ENCODE results near the gene ABTB2.

The ABTB2 gene

GRCh38 chr11:34339149-34340064, 18.4 kb downstream of the ABTB2 start:
- H3K36me3 ChIP-seq (ENCODE audit: control insufficient read depth, insufficient read depth, low read length) = no peaks in the 10 kb centered on the region
- H3K4me3 ChIP-seq (ENCODE audit: low read depth, low read length) = no peak overlapping the region
- H3K27me3 ChIP-seq (ENCODE audit: control insufficient read depth, insufficient read depth, low read length) = no peaks in the 10 kb centered on the region
- H3K9ac ChIP-seq (ENCODE audit: low read depth, low read length) = no peak overlapping the region
- no peaks in the 10 kb centered on the region for H3K4me1 ChIP-seq (ENCODE audit: control insufficient read depth, insufficient read depth, low read length)
- H3K9me3 ChIP-seq (ENCODE audit: control insufficient read depth, insufficient read depth, low read length) = no peaks in the 10 kb centered on the region

- Histone ChIP-seq H3K9ac (ENCODE audit: low read depth, low read length) (no peak overlapping the region), H3K27me3 (ENCODE audit: control insufficient read depth, insufficient read depth, low read length) (no peaks in the 10 kb centered on the region), H3K36me3 (ENCODE audit: control insufficient read depth, insufficient read depth, low read length) (no peaks in the 10 kb centered on the region), H3K4me1 (ENCODE audit: control insufficient read depth, insufficient read depth, low read length) (peaks cover 3% of the 10 kb centered on the region), H3K9me3 (ENCODE audit: control insufficient read depth, insufficient read depth, low read length) (no peaks in the 10 kb centered on the region), H3K4me3 (ENCODE audit: low read depth, low read length) (no peak overlapping the region)
Measured at GRCh38 chr11:34337016-34337415, 20.8 kb downstream of the ABTB2 start.

GRCh38 chr11:34335801-34336200, 22.0 kb downstream of the ABTB2 start:
- H3K36me3 ChIP-seq (ENCODE audit: control insufficient read depth, insufficient read depth, low read length) = no peaks in the 10 kb centered on the region
- peaks cover 3% of the 10 kb centered on the region for H3K4me1 ChIP-seq (ENCODE audit: control insufficient read depth, insufficient read depth, low read length)
- H3K9ac ChIP-seq (ENCODE audit: low read depth, low read length) = no peak overlapping the region
- no peaks in the 10 kb centered on the region for H3K9me3 ChIP-seq (ENCODE audit: control insufficient read depth, insufficient read depth, low read length)
- H3K27me3 ChIP-seq (ENCODE audit: control insufficient read depth, insufficient read depth, low read length) = no peaks in the 10 kb centered on the region
- no peak overlapping the region for H3K4me3 ChIP-seq (ENCODE audit: low read depth, low read length)

- H3K4me1 ChIP-seq (ENCODE audit: control insufficient read depth, insufficient read depth, low read length) = peaks cover 3% of the 10 kb centered on the region
- H3K36me3 ChIP-seq (ENCODE audit: control insufficient read depth, insufficient read depth, low read length) = no peaks in the 10 kb centered on the region
- no peaks in the 10 kb centered on the region for H3K27me3 ChIP-seq (ENCODE audit: control insufficient read depth, insufficient read depth, low read length)
- no peaks in the 10 kb centered on the region for H3K9me3 ChIP-seq (ENCODE audit: control insufficient read depth, insufficient read depth, low read length)
- no peak overlapping the region for H3K4me3 ChIP-seq (ENCODE audit: low read depth, low read length)
- no peak overlapping the region for H3K9ac ChIP-seq (ENCODE audit: low read depth, low read length)
Measured at GRCh38 chr11:34335331-34335730, 22.5 kb downstream of the ABTB2 start.

- H3K27me3 ChIP-seq (ENCODE audit: control insufficient read depth, insufficient read depth, low read length) = no peaks in the 10 kb centered on the region
- H3K4me3 ChIP-seq (ENCODE audit: low read depth, low read length) = no peak overlapping the region
- peaks cover 3% of the 10 kb centered on the region for H3K4me1 ChIP-seq (ENCODE audit: control insufficient read depth, insufficient read depth, low read length)
- H3K9me3 ChIP-seq (ENCODE audit: control insufficient read depth, insufficient read depth, low read length) = no peaks in the 10 kb centered on the region
- H3K9ac ChIP-seq (ENCODE audit: low read depth, low read length) = no peak overlapping the region
- H3K36me3 ChIP-seq (ENCODE audit: control insufficient read depth, insufficient read depth, low read length) = no peaks in the 10 kb centered on the region
Measured at GRCh38 chr11:34333787-34334186, 24.0 kb downstream of the ABTB2 start.

- peaks cover 2% of the 10 kb centered on the region for H3K36me3 ChIP-seq (ENCODE audit: control insufficient read depth, insufficient read depth, low read length)
- peaks cover 3% of the 10 kb centered on the region for H3K4me1 ChIP-seq (ENCODE audit: control insufficient read depth, insufficient read depth, low read length)
- H3K9me3 ChIP-seq (ENCODE audit: control insufficient read depth, insufficient read depth, low read length) = no peaks in the 10 kb centered on the region
- no peaks in the 10 kb centered on the region for H3K27me3 ChIP-seq (ENCODE audit: control insufficient read depth, insufficient read depth, low read length)
- no peak overlapping the region for H3K4me3 ChIP-seq (ENCODE audit: low read depth, low read length)
- no peak overlapping the region for H3K9ac ChIP-seq (ENCODE audit: low read depth, low read length)
Measured at GRCh38 chr11:34332524-34332923, 25.3 kb downstream of the ABTB2 start.

GRCh38 chr11:34331736-34332135, 26.1 kb downstream of the ABTB2 start:
- no peak overlapping the region for H3K9ac ChIP-seq (ENCODE audit: low read depth, low read length)
- H3K36me3 ChIP-seq (ENCODE audit: control insufficient read depth, insufficient read depth, low read length) = peaks cover 2% of the 10 kb centered on the region
- H3K4me3 ChIP-seq (ENCODE audit: low read depth, low read length) = no peak overlapping the region
- H3K4me1 ChIP-seq (ENCODE audit: control insufficient read depth, insufficient read depth, low read length) = peaks cover 3% of the 10 kb centered on the region
- no peaks in the 10 kb centered on the region for H3K27me3 ChIP-seq (ENCODE audit: control insufficient read depth, insufficient read depth, low read length)
- H3K9me3 ChIP-seq (ENCODE audit: control insufficient read depth, insufficient read depth, low read length) = no peaks in the 10 kb centered on the region

GRCh38 chr11:34331329-34331728, 26.5 kb downstream of the ABTB2 start:
- Histone ChIP-seq H3K4me1 (ENCODE audit: control insufficient read depth, insufficient read depth, low read length) (peaks cover 3% of the 10 kb centered on the region), H3K9ac (ENCODE audit: low read depth, low read length) (no peak overlapping the region), H3K36me3 (ENCODE audit: control insufficient read depth, insufficient read depth, low read length) (peaks cover 2% of the 10 kb centered on the region), H3K27me3 (ENCODE audit: control insufficient read depth, insufficient read depth, low read length) (no peaks in the 10 kb centered on the region), H3K9me3 (ENCODE audit: control insufficient read depth, insufficient read depth, low read length) (no peaks in the 10 kb centered on the region), H3K4me3 (ENCODE audit: low read depth, low read length) (no peak overlapping the region)

GRCh38 chr11:34330653-34331052, 27.2 kb downstream of the ABTB2 start:
- Histone ChIP-seq H3K9ac (ENCODE audit: low read depth, low read length) (no peak overlapping the region), H3K36me3 (ENCODE audit: control insufficient read depth, insufficient read depth, low read length) (peaks cover 2% of the 10 kb centered on the region), H3K4me1 (ENCODE audit: control insufficient read depth, insufficient read depth, low read length) (peaks cover 3% of the 10 kb centered on the region), H3K9me3 (ENCODE audit: control insufficient read depth, insufficient read depth, low read length) (no peaks in the 10 kb centered on the region), H3K4me3 (ENCODE audit: low read depth, low read length) (no peak overlapping the region), H3K27me3 (ENCODE audit: control insufficient read depth, insufficient read depth, low read length) (no peaks in the 10 kb centered on the region)

GRCh38 chr11:34329876-34330275, 27.9 kb downstream of the ABTB2 start:
- peaks cover 3% of the 10 kb centered on the region for H3K4me1 ChIP-seq (ENCODE audit: control insufficient read depth, insufficient read depth, low read length)
- H3K4me3 ChIP-seq (ENCODE audit: low read depth, low read length) = no peak overlapping the region
- peaks cover 2% of the 10 kb centered on the region for H3K36me3 ChIP-seq (ENCODE audit: control insufficient read depth, insufficient read depth, low read length)
- no peak overlapping the region for H3K9ac ChIP-seq (ENCODE audit: low read depth, low read length)
- no peaks in the 10 kb centered on the region for H3K9me3 ChIP-seq (ENCODE audit: control insufficient read depth, insufficient read depth, low read length)
- no peaks in the 10 kb centered on the region for H3K27me3 ChIP-seq (ENCODE audit: control insufficient read depth, insufficient read depth, low read length)

- Histone ChIP-seq H3K4me1 (ENCODE audit: control insufficient read depth, insufficient read depth, low read length) (peaks cover 3% of the 10 kb centered on the region), H3K9ac (ENCODE audit: low read depth, low read length) (no peak overlapping the region), H3K36me3 (ENCODE audit: control insufficient read depth, insufficient read depth, low read length) (peaks cover 2% of the 10 kb centered on the region), H3K4me3 (ENCODE audit: low read depth, low read length) (no peak overlapping the region), H3K9me3 (ENCODE audit: control insufficient read depth, insufficient read depth, low read length) (no peaks in the 10 kb centered on the region), H3K27me3 (ENCODE audit: control insufficient read depth, insufficient read depth, low read length) (no peaks in the 10 kb centered on the region)
Measured at GRCh38 chr11:34328632-34328910, 29.2 kb downstream of the ABTB2 start.

- Histone ChIP-seq H3K4me3 (ENCODE audit: low read depth, low read length) (no peak overlapping the region), H3K9ac (ENCODE audit: low read depth, low read length) (no peak overlapping the region), H3K36me3 (ENCODE audit: control insufficient read depth, insufficient read depth, low read length) (peaks cover 2% of the 10 kb centered on the region), H3K9me3 (ENCODE audit: control insufficient read depth, insufficient read depth, low read length) (no peaks in the 10 kb centered on the region), H3K4me1 (ENCODE audit: control insufficient read depth, insufficient read depth, low read length) (peaks cover 3% of the 10 kb centered on the region), H3K27me3 (ENCODE audit: control insufficient read depth, insufficient read depth, low read length) (no peaks in the 10 kb centered on the region)
Measured at GRCh38 chr11:34327804-34328631, 29.8 kb downstream of the ABTB2 start.
